CD4-positive, alpha-beta memory T cell (primary cell): Measurements from ENCODE around the gene ZNF292. TPM values are rescaled to one million over a fixed set of nuclear protein-coding genes. Genes with fewer than 3 reads are reported as not detected.

Experiments
- CTCF ChIA-PET: fragments of 350-600 bp; sonication (Branson Sonifier 250); formaldehyde crosslinking; loops from one replicate; lab custom pipeline; 2021; ENCODE audit warnings: inconsistent platforms; ENCODE audit not compliant: partially characterized antibody; lab: Charles Lee
- POLR2A ChIA-PET: fragments of 350-600 bp; sonication (Branson Sonifier 250); formaldehyde crosslinking; loops from one replicate; lab custom pipeline; 2021; ENCODE audit not compliant: partially characterized antibody; lab: Charles Lee
- DNase-seq, 5 donors: peaks; one replicate each; pipeline versions ENCODE4 v3.0.0 to v3.0.0-alpha.2; 2020 to 2022; ENCODE audit warnings: mixed read lengths in 1 of 5
- H3K27ac ChIP-seq: one replicate; pipeline ENCODE4 v1.7.0; 2013; ENCODE audit warnings: low read depth, low read length
- H3K27me3 ChIP-seq: 2 replicates; pipeline ENCODE4 v1.7.0; 2013; ENCODE audit warnings: mild to moderate bottlenecking, low read length, moderate library complexity; ENCODE audit not compliant: insufficient read depth
- H3K36me3 ChIP-seq: 2 replicates; pipeline ENCODE4 v1.7.0; 2013; ENCODE audit warnings: mild to moderate bottlenecking, low read length, moderate library complexity; ENCODE audit not compliant: insufficient read depth
- H3K4me1 ChIP-seq: 2 replicates; pipeline ENCODE4 v1.7.0; 2013; ENCODE audit warnings: mild to moderate bottlenecking, low read length, moderate library complexity; ENCODE audit not compliant: insufficient read depth
- H3K4me3 ChIP-seq, 2 donors: one replicate each; pipeline ENCODE4 v1.7.0; 2013; ENCODE audit warnings: low read length in 2 of 2, mild to moderate bottlenecking in 1 of 2
- H3K9me3 ChIP-seq, 2 donors: one replicate each; pipeline ENCODE4 v1.7.0; 2013; ENCODE audit warnings: low read length in 2 of 2, control low read depth in 1 of 2; ENCODE audit not compliant: control insufficient read depth in 1 of 2
- H3K27ac Mint-ChIP-seq, 7 donors: one replicate each; pipeline ENCODE4 v1.8.0; 2020 to 2021; ENCODE audit warnings: mixed read lengths in 7 of 7, mild to moderate bottlenecking in 6 of 7, inconsistent platforms in 3 of 7, moderate library complexity in 3 of 7
- H3K27me3 Mint-ChIP-seq, 2 donors: one replicate each; pipeline ENCODE4 v1.8.0; 2020 to 2021; ENCODE audit warnings: mixed read lengths in 2 of 2
- H3K36me3 Mint-ChIP-seq, 2 donors: one replicate each; pipeline ENCODE4 v1.8.0; 2020 to 2021; ENCODE audit warnings: mixed read lengths in 2 of 2, inconsistent platforms in 1 of 2, mild to moderate bottlenecking in 1 of 2
- H3K4me1 Mint-ChIP-seq, 4 donors: one replicate each; pipeline ENCODE4 v1.8.0; 2020 to 2021; ENCODE audit warnings: mixed read lengths in 4 of 4, mild to moderate bottlenecking in 1 of 4
- H3K4me3 Mint-ChIP-seq, 8 donors: one replicate each; pipeline ENCODE4 v1.8.0; 2020 to 2021; ENCODE audit warnings: mixed read lengths in 8 of 8, mild to moderate bottlenecking in 7 of 8, moderate library complexity in 6 of 8, inconsistent platforms in 3 of 8
- H3K9me3 Mint-ChIP-seq, 8 donors: one replicate each; pipeline ENCODE4 v1.8.0; 2020 to 2021; ENCODE audit warnings: mixed read lengths in 8 of 8, mild to moderate bottlenecking in 5 of 8, inconsistent platforms in 3 of 8, moderate library complexity in 1 of 8
- intact Hi-C: fragments of 100-400 bp; cut with micrococcal nuclease; formaldehyde crosslinking; loops from one replicate; pipeline ENCODE4 v1.15.1; 2023
- polyA plus RNA-seq, 2 donors: library from polyadenylated mRNA; unstranded; fragments of 300-500 nt; fragmentation: Illumina TruSeq; gene quantifications; one replicate each; pipeline ENCODE4 v1.2.3, GENCODE V29; 2021
- total RNA-seq, 2 experiments: library from RNA; stranded (reverse); gene quantifications; one replicate each; pipeline ENCODE4 v1.2.3, GENCODE V29; 2021

Gene ZNF292
- total and polyA plus RNA-seq, 4 experiments from 2014 or later, result 15.1 to 82.1 (median 57.3) TPM

GRCh38 chr6:87276624-87277023 lies 121.3 kb downstream of the ZNF292 start:
- CTCF ChIA-PET, result interaction anchor here (0.6 to 1.9 kb wide), 3 partner anchors 137 to 221 kb away, joined by 3 to 5 read pairs (median 3); no protein-coding TSS in a partner anchor
- Histone ChIP-seq H3K4me1 (peaks cover 15% of the 10 kb centered on the region), H3K36me3 (no peaks in the 10 kb centered on the region), H3K4me3 (no peak overlapping the region), H3K9me3 (no peaks in the 10 kb centered on the region), H3K27me3 (no peaks in the 10 kb centered on the region), H3K27ac (no peak overlapping the region)
- intact Hi-C loops, result no loop called here
- Mint-ChIP-seq H3K4me3 (no peak overlapping the region), H3K27me3 (no peaks in the 10 kb centered on the region), H3K9me3 (peaks cover 0 to 2% (median 0%) of the 10 kb centered on the region in 8 donors), H3K36me3 (no peaks in the 10 kb centered on the region), H3K27ac (peak overlapping the region in 5 of 7 donors; percentile 7 to 85 (median 56)), H3K4me1 (peaks cover 13 to 26% (median 19%) of the 10 kb centered on the region in 4 donors)
- POLR2A ChIA-PET, result no interaction called here
- no peak for DNase-seq

DNA sequence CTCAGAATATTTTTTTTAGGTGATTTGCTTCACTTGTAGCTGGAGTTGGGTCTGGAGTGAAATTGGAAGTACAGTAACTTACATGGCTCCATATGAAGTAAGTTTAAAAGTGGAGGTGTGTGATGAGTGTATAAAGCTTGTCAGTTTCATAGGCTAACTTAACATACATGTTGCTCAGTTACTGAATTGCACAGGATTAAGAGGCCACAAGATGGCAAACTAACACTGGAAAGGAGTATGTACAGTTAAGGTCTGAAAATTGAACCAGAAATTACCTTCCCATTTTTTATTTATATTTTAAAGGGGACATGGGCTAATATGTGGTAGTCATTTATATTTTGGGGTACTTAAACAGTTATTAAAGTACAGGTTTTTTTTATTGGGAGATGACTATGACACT lies 121.8 kb downstream of the ZNF292 start:
- H3K4me3 ChIP-seq, result no peak overlapping the region
- CTCF ChIA-PET, result interaction anchor here (0.6 to 1.9 kb wide), 3 partner anchors 138 to 221 kb away, joined by 3 to 5 read pairs (median 3); no protein-coding TSS in a partner anchor
- H3K27ac ChIP-seq, result no peak overlapping the region
- Mint-ChIP-seq H3K27ac (peak overlapping the region in 1 of 7 donors; percentile 56), H3K4me1 (peaks cover 13 to 30% (median 19%) of the 10 kb centered on the region in 4 donors), H3K4me3 (no peak overlapping the region), H3K27me3 (no peaks in the 10 kb centered on the region), H3K9me3 (peaks cover 0 to 2% (median 0%) of the 10 kb centered on the region in 8 donors), H3K36me3 (no peaks in the 10 kb centered on the region)
- DNase-seq, result no peak
- H3K36me3 ChIP-seq, result no peaks in the 10 kb centered on the region
- H3K27me3 ChIP-seq, result no peaks in the 10 kb centered on the region
- no peaks in the 10 kb centered on the region for H3K9me3 ChIP-seq
- POLR2A ChIA-PET, result no interaction called here
- H3K4me1 ChIP-seq, result peaks cover 15% of the 10 kb centered on the region
- intact Hi-C loops, result no loop called here

GRCh38 chr6:87279196-87279595 lies 123.8 kb downstream of the ZNF292 start:
- ChIA-PET CTCF (interaction anchor here (0.6 to 2.0 kb wide), 5 partner anchors 13 to 287 kb away, joined by 3 to 8 read pairs (median 3); partner anchors contain the start of gene SMIM8), POLR2A (interaction anchor here (0.6 kb wide), 1 partner anchor 11 kb away, joined by 3 read pairs; no protein-coding TSS in a partner anchor)
- intact Hi-C loops, result no loop called here
- Mint-ChIP-seq H3K36me3 (no peaks in the 10 kb centered on the region), H3K4me1 (peaks cover 13 to 31% (median 19%) of the 10 kb centered on the region in 4 donors), H3K27ac (peak overlapping the region; percentile 31 to 88 (median 71)), H3K27me3 (no peaks in the 10 kb centered on the region), H3K4me3 (peak overlapping the region in 5 of 8 donors; percentile 48 to 65 (median 59)), H3K9me3 (no peaks in the 10 kb centered on the region)
- DNase-seq, result peak in 4 of 5 donors; percentile 7 to 25 (median 18)
- H3K27me3 ChIP-seq, result no peaks in the 10 kb centered on the region
- H3K36me3 ChIP-seq, result no peaks in the 10 kb centered on the region
- no peaks in the 10 kb centered on the region for H3K9me3 ChIP-seq
- no peak overlapping the region for H3K4me3 ChIP-seq
- H3K4me1 ChIP-seq, result peaks cover 15% of the 10 kb centered on the region
- no peak overlapping the region for H3K27ac ChIP-seq

DNA sequence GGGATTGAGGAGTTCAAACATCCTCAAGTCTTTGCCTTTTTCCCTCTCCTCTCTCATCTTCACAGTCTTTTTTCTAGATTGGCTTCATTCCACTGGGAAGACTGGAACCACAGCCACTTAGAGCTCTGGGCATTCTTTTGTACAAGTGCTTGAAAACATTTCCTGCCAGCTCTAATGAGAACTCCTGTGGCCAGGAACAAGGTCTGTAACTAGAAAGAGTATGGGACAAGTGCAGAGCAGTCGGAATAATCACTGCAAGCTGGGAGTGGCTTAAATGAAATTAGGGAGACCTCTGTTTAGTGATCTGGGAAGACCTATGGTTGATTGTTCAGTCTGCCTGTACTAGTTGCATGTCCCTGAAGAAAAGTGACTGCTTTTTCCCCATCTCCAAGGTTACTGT lies 126.1 kb downstream of the ZNF292 start:
- Histone ChIP-seq H3K36me3 (no peaks in the 10 kb centered on the region), H3K9me3 (no peaks in the 10 kb centered on the region), H3K27me3 (no peaks in the 10 kb centered on the region), H3K4me3 (no peak overlapping the region), H3K27ac (no peak overlapping the region), H3K4me1 (peaks cover 15% of the 10 kb centered on the region)
- intact Hi-C loops, result no loop called here
- Mint-ChIP-seq H3K27ac (peak overlapping the region in 2 of 7 donors; percentile 29 to 74), H3K4me1 (peaks cover 14 to 31% (median 19%) of the 10 kb centered on the region in 4 donors), H3K27me3 (no peaks in the 10 kb centered on the region), H3K9me3 (no peaks in the 10 kb centered on the region), H3K36me3 (no peaks in the 10 kb centered on the region), H3K4me3 (no peak overlapping the region)
- POLR2A ChIA-PET, result interaction anchor here (0.6 kb wide), 1 partner anchor 150 kb away, joined by 3 read pairs; no protein-coding TSS in a partner anchor
- DNase-seq, result no peak
- CTCF ChIA-PET, result interaction anchor here (0.5 to 1.1 kb wide), 2 partner anchors 40 to 142 kb away, joined by 3 to 4 read pairs; no protein-coding TSS in a partner anchor

- DNase-seq, result no peak
- peaks cover 14 to 31% (median 19%) of the 10 kb centered on the region in 4 donors for H3K4me1 Mint-ChIP-seq
- Histone ChIP-seq H3K4me3 (no peak overlapping the region), H3K27ac (no peak overlapping the region), H3K4me1 (peaks cover 15% of the 10 kb centered on the region), H3K9me3 (no peaks in the 10 kb centered on the region), H3K27me3 (no peaks in the 10 kb centered on the region), H3K36me3 (no peaks in the 10 kb centered on the region)
- intact Hi-C loops, result no loop called here
- peaks cover 0 to 1% of the 10 kb centered on the region in 2 donors for H3K27me3 Mint-ChIP-seq
- H3K27ac Mint-ChIP-seq, result peak overlapping the region in 1 of 7 donors; percentile 2
- H3K9me3 Mint-ChIP-seq, result no peaks in the 10 kb centered on the region
- ChIA-PET POLR2A (no interaction called here), CTCF (no interaction called here)
- H3K4me3 Mint-ChIP-seq, result no peak overlapping the region
- H3K36me3 Mint-ChIP-seq, result no peaks in the 10 kb centered on the region
These were observed 127.4 kb downstream of the ZNF292 start for GRCh38 chr6:87282743-87283142.

- Histone ChIP-seq H3K27me3 (no peaks in the 10 kb centered on the region), H3K36me3 (no peaks in the 10 kb centered on the region), H3K27ac (no peak overlapping the region), H3K9me3 (no peaks in the 10 kb centered on the region), H3K4me3 (no peak overlapping the region), H3K4me1 (peaks cover 15% of the 10 kb centered on the region)
- ChIA-PET CTCF (no interaction called here), POLR2A (no interaction called here)
- DNase-seq, result no peak
- Mint-ChIP-seq H3K36me3 (no peaks in the 10 kb centered on the region), H3K27ac (peak overlapping the region in 2 of 7 donors; percentile 52 to 53), H3K4me3 (no peak overlapping the region), H3K4me1 (peaks cover 14 to 26% (median 17%) of the 10 kb centered on the region in 4 donors), H3K27me3 (peaks cover under 1 to 1% of the 10 kb centered on the region in 2 donors), H3K9me3 (no peaks in the 10 kb centered on the region)
- intact Hi-C loops, result no loop called here
These were observed 128.1 kb downstream of the ZNF292 start for GRCh38 chr6:87283461-87283860.

DNA sequence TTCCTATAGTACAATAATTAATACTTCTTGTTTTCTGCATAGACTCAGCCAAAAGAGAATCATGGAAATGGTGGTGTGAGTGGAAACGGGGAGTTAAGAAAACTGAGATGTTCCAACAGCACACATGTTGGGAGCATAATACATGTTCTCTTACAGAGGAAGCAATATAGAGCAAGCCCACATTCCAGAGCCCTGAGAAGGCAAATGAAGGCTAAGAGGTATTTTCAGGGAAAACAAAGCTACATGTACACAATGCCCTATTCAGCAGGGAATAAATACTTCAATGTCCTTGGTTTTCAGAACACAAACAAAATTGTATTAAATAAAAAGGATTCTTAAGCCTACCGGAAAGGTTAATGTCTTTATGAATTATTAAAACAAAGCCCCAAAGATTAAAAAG lies 131.9 kb downstream of the ZNF292 start:
- H3K27ac ChIP-seq, result no peak overlapping the region
- peaks cover 0 to 1% (median under 1%) of the 10 kb centered on the region in 4 donors for H3K4me1 Mint-ChIP-seq
- no peaks in the 10 kb centered on the region for H3K27me3 ChIP-seq
- H3K9me3 ChIP-seq, result no peaks in the 10 kb centered on the region
- H3K9me3 Mint-ChIP-seq, result no peaks in the 10 kb centered on the region
- H3K27ac Mint-ChIP-seq, result no peak overlapping the region
- no peak for DNase-seq
- H3K36me3 ChIP-seq, result no peaks in the 10 kb centered on the region
- POLR2A ChIA-PET, result no interaction called here
- intact Hi-C loops, result no loop called here
- no peaks in the 10 kb centered on the region for H3K4me1 ChIP-seq
- CTCF ChIA-PET, result no interaction called here
- no peak overlapping the region for H3K4me3 Mint-ChIP-seq
- H3K36me3 Mint-ChIP-seq, result no peaks in the 10 kb centered on the region
- H3K27me3 Mint-ChIP-seq, result peaks cover 7 to 17% of the 10 kb centered on the region in 2 donors
- H3K4me3 ChIP-seq, result no peak overlapping the region
